ENCODE data around the gene GTF3C6.

The GTF3C6 gene

DNA sequence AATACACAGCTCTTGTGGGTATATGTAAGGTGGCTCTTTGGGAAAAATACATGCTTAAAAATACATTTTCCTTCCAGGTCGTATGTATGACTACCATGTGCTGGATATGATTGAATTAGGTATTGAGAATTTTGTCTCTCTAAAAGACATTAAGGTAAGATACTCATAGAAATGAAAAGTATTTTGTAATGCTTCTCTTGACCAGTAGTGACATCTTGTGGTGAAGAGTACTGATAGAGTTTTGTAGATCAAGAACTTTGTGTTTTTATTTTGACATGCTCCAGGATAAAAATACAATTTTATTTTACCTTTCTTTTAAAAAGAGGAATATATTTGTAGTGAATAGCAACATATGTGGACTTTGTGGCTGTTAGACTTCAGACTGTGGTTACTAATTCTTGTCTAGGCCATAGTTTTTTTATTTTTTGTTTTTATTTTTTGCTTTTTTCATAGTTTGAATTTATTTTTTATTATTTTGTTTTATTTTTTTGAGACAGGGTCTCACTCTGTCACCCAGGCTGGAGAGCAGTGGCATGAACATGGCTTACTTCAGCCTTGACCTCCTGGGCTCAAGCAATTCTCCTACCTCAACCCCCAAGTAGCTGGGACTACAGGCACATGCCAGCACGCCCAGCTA, 41.2 kb downstream of the GTF3C6 start:
- no peak overlapping the region for H3K4me2 ChIP-seq (ENCODE audit: low read depth, low read length, poor library complexity, severe bottlenecking)
- no peaks in the 10 kb centered on the region for H4K20me1 ChIP-seq (ENCODE audit: insufficient read depth, low read length, poor library complexity, severe bottlenecking)
- H3K9me2 ChIP-seq (replicated peaks; ENCODE audit: low read depth, low read length), result no peaks in the 10 kb centered on the region
- no peak for TF ChIP-seq EZH2phosphoT487 (IDR thresholded peaks at IDR 0.05; ENCODE audit: borderline replicate concordance)
- TF ChIP-seq, protein P1, sequence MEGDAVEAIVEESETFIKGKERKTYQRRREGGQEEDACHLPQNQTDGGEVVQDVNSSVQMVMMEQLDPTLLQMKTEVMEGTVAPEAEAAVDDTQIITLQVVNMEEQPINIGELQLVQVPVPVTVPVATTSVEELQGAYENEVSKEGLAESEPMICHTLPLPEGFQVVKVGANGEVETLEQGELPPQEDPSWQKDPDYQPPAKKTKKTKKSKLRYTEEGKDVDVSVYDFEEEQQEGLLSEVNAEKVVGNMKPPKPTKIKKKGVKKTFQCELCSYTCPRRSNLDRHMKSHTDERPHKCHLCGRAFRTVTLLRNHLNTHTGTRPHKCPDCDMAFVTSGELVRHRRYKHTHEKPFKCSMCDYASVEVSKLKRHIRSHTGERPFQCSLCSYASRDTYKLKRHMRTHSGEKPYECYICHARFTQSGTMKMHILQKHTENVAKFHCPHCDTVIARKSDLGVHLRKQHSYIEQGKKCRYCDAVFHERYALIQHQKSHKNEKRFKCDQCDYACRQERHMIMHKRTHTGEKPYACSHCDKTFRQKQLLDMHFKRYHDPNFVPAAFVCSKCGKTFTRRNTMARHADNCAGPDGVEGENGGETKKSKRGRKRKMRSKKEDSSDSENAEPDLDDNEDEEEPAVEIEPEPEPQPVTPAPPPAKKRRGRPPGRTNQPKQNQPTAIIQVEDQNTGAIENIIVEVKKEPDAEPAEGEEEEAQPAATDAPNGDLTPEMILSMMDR (conservative IDR thresholded peaks at IDR 0.05; ENCODE audit: low read length), result peak; percentile 74
- H2AFZ ChIP-seq (ENCODE audit: low read length), result no peak overlapping the region
- H3K36me3 ChIP-seq (ENCODE audit: insufficient read depth, low read length), result peaks cover 89% of the 10 kb centered on the region; the same call in 1 of the 2 replicates
- H3K4me3 ChIP-seq (ENCODE audit: low read length, poor library complexity, severe bottlenecking), result no peak overlapping the region
- no peak overlapping the region for H3K9ac ChIP-seq (ENCODE audit: low read depth, low read length, poor library complexity, severe bottlenecking)
- H3K4me1 ChIP-seq (ENCODE audit: insufficient read depth, low read length, poor library complexity, severe bottlenecking), result no peaks in the 10 kb centered on the region
- H3K27me3 ChIP-seq (ENCODE audit: insufficient read depth, low read length, poor library complexity, severe bottlenecking), result no peaks in the 10 kb centered on the region
- no peaks in the 10 kb centered on the region for H3K9me3 ChIP-seq (ENCODE audit: insufficient read depth, low read depth, low read length)
- no peaks in the 10 kb centered on the region for H3F3A ChIP-seq (ENCODE audit: low read depth)
- peaks cover 6% of the 10 kb centered on the region; the same call in 1 of the 2 replicates for H3K79me2 ChIP-seq (ENCODE audit: insufficient read depth, low read length)

DNA sequence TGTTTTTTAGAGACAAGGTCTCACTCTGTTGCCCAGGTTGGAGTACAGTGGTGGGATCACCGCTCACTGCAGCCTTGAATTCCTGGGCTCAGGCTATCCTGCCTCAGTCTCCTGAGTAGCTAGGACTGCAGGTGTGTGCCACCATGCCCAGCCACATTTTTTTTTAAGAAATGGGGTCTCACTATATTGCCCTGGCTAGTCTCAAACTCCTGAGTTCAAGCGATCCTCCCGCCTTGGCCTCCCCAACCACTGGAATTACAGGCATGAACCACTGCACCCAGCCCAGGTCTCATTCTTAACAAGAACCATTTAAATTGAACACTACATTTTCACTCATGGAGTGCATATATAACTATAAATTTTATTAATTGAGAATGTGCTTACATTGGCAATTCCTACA, 43.8 kb downstream of the GTF3C6 start:
- Histone ChIP-seq H3K4me3 (ENCODE audit: low read length, poor library complexity, severe bottlenecking) (no peak overlapping the region), H3K27me3 (ENCODE audit: insufficient read depth, low read length, poor library complexity, severe bottlenecking) (no peaks in the 10 kb centered on the region), H3F3A (ENCODE audit: low read depth) (no peaks in the 10 kb centered on the region), H4K20me1 (ENCODE audit: insufficient read depth, low read length, poor library complexity, severe bottlenecking) (no peaks in the 10 kb centered on the region), H3K79me2 (ENCODE audit: insufficient read depth, low read length) (no peaks in the 10 kb centered on the region), H2AFZ (ENCODE audit: low read length) (no peak overlapping the region), H3K9ac (ENCODE audit: low read depth, low read length, poor library complexity, severe bottlenecking) (no peak overlapping the region), H3K4me1 (ENCODE audit: insufficient read depth, low read length, poor library complexity, severe bottlenecking) (no peaks in the 10 kb centered on the region), H3K9me3 (ENCODE audit: insufficient read depth, low read depth, low read length) (no peaks in the 10 kb centered on the region), H3K4me2 (ENCODE audit: low read depth, low read length, poor library complexity, severe bottlenecking) (no peak overlapping the region), H3K9me2 (replicated peaks; ENCODE audit: low read depth, low read length) (no peaks in the 10 kb centered on the region), H3K36me3 (ENCODE audit: insufficient read depth, low read length) (peaks cover 87% of the 10 kb centered on the region; the same call in 1 of the 2 replicates)
- TF ChIP-seq, protein P1 (conservative IDR thresholded peaks at IDR 0.05; ENCODE audit: low read length), result no peak
- TF ChIP-seq EZH2phosphoT487 (IDR thresholded peaks at IDR 0.05; ENCODE audit: borderline replicate concordance), result no peak

DNA sequence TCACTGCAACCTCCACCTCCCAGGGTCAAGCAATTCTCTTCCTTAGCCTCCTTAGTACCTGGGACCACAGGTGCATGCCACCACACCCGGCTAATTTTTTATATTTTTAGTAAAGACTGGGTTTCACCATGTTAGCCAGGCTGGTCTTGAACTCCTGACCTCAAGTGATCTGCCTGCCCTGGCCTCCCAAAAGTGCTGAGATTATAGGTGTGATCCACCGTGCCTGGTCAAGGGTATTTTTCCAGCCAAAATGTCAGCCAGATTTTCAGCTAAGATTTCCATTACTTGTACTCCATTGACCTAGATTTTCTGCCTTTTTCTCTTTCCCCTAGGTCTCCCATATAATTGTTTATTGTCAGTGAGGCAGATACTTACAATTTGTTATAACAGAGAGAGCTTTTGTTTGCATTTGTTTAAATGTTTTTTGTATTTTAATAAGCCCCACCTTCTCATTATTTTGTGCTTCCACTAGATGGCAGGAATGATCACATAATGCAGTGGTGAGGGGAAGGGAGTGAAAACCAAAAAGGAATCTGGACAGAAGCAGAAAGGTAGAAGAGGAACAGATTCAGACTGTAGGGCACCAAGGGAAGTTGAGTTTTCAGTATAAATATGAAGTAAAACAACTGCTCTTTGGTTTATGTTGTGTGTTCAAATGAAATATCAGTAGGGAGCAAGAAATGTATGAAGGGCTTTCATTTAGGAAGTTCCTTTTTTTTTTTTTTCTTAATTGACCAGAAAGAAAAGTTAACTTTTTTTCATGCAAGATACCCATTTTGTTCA, 53.0 kb downstream of the GTF3C6 start:
- Histone ChIP-seq H2AFZ (ENCODE audit: low read length) (no peak overlapping the region), H3K4me3 (ENCODE audit: low read length, poor library complexity, severe bottlenecking) (no peak overlapping the region), H3K9me2 (replicated peaks; ENCODE audit: low read depth, low read length) (no peaks in the 10 kb centered on the region), H3K79me2 (ENCODE audit: insufficient read depth, low read length) (no peaks in the 10 kb centered on the region), H3K27me3 (ENCODE audit: insufficient read depth, low read length, poor library complexity, severe bottlenecking) (no peaks in the 10 kb centered on the region), H3K36me3 (ENCODE audit: insufficient read depth, low read length) (peaks cover 70% of the 10 kb centered on the region; the same call in 1 of the 2 replicates), H3K4me2 (ENCODE audit: low read depth, low read length, poor library complexity, severe bottlenecking) (no peak overlapping the region), H3K4me1 (ENCODE audit: insufficient read depth, low read length, poor library complexity, severe bottlenecking) (no peaks in the 10 kb centered on the region), H3F3A (ENCODE audit: low read depth) (no peaks in the 10 kb centered on the region), H3K9me3 (ENCODE audit: insufficient read depth, low read depth, low read length) (no peaks in the 10 kb centered on the region), H4K20me1 (ENCODE audit: insufficient read depth, low read length, poor library complexity, severe bottlenecking) (no peaks in the 10 kb centered on the region), H3K9ac (ENCODE audit: low read depth, low read length, poor library complexity, severe bottlenecking) (no peak overlapping the region)
- TF ChIP-seq EZH2phosphoT487 (IDR thresholded peaks at IDR 0.05; ENCODE audit: borderline replicate concordance), result no peak
- TF ChIP-seq, protein P1 (conservative IDR thresholded peaks at IDR 0.05; ENCODE audit: low read length), result peak; percentile 91
